ENCODE results near the gene B3GNT9.

B3GNT9 gene

GRCh38 chr16:67150833-67151396 lies at the start of gene B3GNT9:
Gene B3GNT9 (minus strand): TSS chr16:67150998. CDS start chr16:67150485, 513 bp downstream.
- ChIA-PET CTCF (interaction anchor here (0.8 to 13.2 kb wide), 17 partner anchors 9 to 203 kb away, joined by 3 to 241 read pairs (median 4); partner anchors contain the start of genes CES3, FBXL8, NOL3 and TRADD), POLR2A (interaction anchor here (0.7 to 1.5 kb wide), 7 partner anchors 9 to 133 kb away, joined by 3 to 6 read pairs (median 4); partner anchors contain the start of gene NOL3)
- no peak for TF ChIP-seq CTCF (IDR thresholded peaks at IDR 0.05; ENCODE audit: insufficient read depth, low read length, missing control alignments)
- H3K4me3 ChIP-seq (ENCODE audit: low read depth, low read length): peak within 1 kb of the TSS; percentile 64
- no peak for DNase-seq (ENCODE audit: low read depth, low spot score)

GRCh38 chr16:67200491-67200890 lies 49.7 kb upstream of the B3GNT9 start:
- DNase-seq (ENCODE audit: low read depth, low spot score): no peak
- POLR2A ChIA-PET: interaction anchor here (0.7 kb wide), 1 partner anchor 189 kb away, joined by 3 read pairs; no protein-coding TSS in a partner anchor
- CTCF ChIA-PET: interaction anchor here (9.3 kb wide), 1 partner anchor 10 kb away, joined by 83 read pairs; no protein-coding TSS in a partner anchor
- TF ChIP-seq CTCF (IDR thresholded peaks at IDR 0.05; ENCODE audit: insufficient read depth, low read length, missing control alignments): no peak
- H3K4me3 ChIP-seq (ENCODE audit: low read depth, low read length): no peak overlapping the region

- ChIA-PET POLR2A (interaction anchor here (0.6 to 0.7 kb wide), 2 partner anchors 8 to 188 kb away, joined by 3 read pairs; no protein-coding TSS in a partner anchor), CTCF (interaction anchor here (1.5 to 9.3 kb wide), 2 partner anchors 11 to 12 kb away, joined by 4 to 83 read pairs; no protein-coding TSS in a partner anchor)
- no peak for DNase-seq (ENCODE audit: low read depth, low spot score)
- TF ChIP-seq CTCF (IDR thresholded peaks at IDR 0.05; ENCODE audit: insufficient read depth, low read length, missing control alignments): no peak
- no peak overlapping the region for H3K4me3 ChIP-seq (ENCODE audit: low read depth, low read length)
These were observed 49.0 kb upstream of the B3GNT9 start for GRCh38 chr16:67199808-67200198.

DNA sequence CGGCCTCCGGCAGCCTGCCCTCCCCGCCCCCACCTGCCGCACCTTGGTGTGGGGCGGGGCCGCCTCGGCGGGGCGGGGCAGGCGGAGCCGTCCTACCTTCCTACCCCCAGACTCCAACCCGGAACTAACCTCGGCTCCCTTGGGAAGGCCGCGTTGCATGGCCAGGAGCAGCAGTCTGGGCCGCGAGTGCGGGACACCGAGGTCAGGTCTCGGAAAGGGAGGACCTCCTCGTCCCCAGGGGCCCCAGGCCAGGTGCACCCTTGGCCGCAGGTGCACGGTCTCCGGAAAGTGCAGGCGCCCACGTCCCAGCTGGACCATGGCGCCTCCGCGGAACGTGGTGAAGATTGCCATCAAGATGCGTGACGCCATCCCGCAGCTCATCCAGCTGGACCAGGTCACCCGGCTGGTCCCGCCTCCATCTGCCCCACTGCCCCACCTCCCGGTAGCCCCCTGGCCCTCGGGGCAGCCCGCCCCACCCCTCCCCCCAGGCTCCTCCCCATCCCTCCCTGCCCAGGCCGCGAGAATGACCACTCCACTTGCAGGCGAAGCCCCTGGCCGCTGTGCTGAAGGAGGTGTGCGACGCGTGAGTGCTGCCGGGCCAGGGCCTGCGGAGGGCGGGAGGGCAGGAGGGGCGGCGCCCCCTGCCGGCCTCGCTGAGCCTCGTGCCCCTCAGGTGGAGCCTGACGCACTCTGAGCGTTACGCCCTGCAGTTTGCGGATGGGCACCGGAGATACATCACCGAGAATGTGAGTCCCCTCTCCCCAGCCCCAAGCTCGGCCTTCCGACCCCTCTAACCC lies 48.4 kb upstream of the B3GNT9 start, which contains the start of gene ELMO3:
ELMO3 (plus strand) TSS at position 121 of the 797 bp plus-strand sequence; CDS start at position 317, 196 bp downstream.
- ChIA-PET CTCF (interaction anchor here (1.5 to 9.3 kb wide), 5 partner anchors 12 to 43 kb away, joined by 3 to 83 read pairs (median 4); no protein-coding TSS in a partner anchor), POLR2A (interaction anchor here (0.6 to 1.3 kb wide), 2 partner anchors 9 to 45 kb away, joined by 3 read pairs; no protein-coding TSS in a partner anchor)
- TF ChIP-seq CTCF (IDR thresholded peaks at IDR 0.05; ENCODE audit: insufficient read depth, low read length, missing control alignments): peak; percentile 51
- H3K4me3 ChIP-seq (ENCODE audit: low read depth, low read length): no peak within 1 kb of the TSS
- no peak for DNase-seq (ENCODE audit: low read depth, low spot score)

- H3K4me3 ChIP-seq (ENCODE audit: low read depth, low read length): no peak overlapping the region
- POLR2A ChIA-PET: interaction anchor here (0.9 to 1.8 kb wide), 4 partner anchors 9 to 46 kb away, joined by 3 to 7 read pairs (median 4); partner anchors contain the start of gene NOL3
- no peak for DNase-seq (ENCODE audit: low read depth, low spot score)
- CTCF ChIA-PET: interaction anchor here (0.7 to 9.3 kb wide), 21 partner anchors 9 to 303 kb away, joined by 3 to 83 read pairs (median 3); partner anchors contain the start of genes EXOC3L1, SLC9A5 and TMEM208
- TF ChIP-seq CTCF (IDR thresholded peaks at IDR 0.05; ENCODE audit: insufficient read depth, low read length, missing control alignments): peak; percentile 77
These were observed 47.5 kb upstream of the B3GNT9 start for GRCh38 chr16:67198238-67198734.
